BE2C (cell line): Measurements from ENCODE around the gene LY86.
"Not testable (repeated sequence)": the region's sequence is repeated elsewhere in the genome, so short reads cannot be mapped to it uniquely, and the experiment has no call there.

Source experiments
- DNase-seq: peaks from one replicate; pipeline ENCODE4 v3.0.0-alpha.2; 2020
- H3K27me3 ChIP-seq: fragments of 250-450 bp; sonication (Bioruptor Pico); 2 replicates; pipeline ENCODE4 v1.5.1; 2020; ENCODE audit warnings: mild to moderate bottlenecking
- H3K36me3 ChIP-seq: fragments of 250-450 bp; sonication (Bioruptor Pico); 2 replicates; pipeline ENCODE4 v1.5.1; 2020; ENCODE audit warnings: mild to moderate bottlenecking
- H3K4me1 ChIP-seq: fragments of 250-450 bp; sonication (Bioruptor Pico); 2 replicates; pipeline ENCODE4 v1.5.1; 2020
- H3K4me3 ChIP-seq: 2 replicates; pipeline ENCODE4 v1.5.1; 2011; ENCODE audit warnings: low read depth, low read length
- H3K9me3 ChIP-seq: fragments of 250-450 bp; sonication (Bioruptor Pico); 2 replicates; pipeline ENCODE4 v1.5.1; 2020
- TF ChIP-seq, protein P1 (sequence below): IDR thresholded peaks from 2 replicates; pipeline ENCODE4 v1.5.1; 2012; ENCODE audit warnings: mild to moderate bottlenecking, low read depth, low read length

LY86 gene

DNA sequence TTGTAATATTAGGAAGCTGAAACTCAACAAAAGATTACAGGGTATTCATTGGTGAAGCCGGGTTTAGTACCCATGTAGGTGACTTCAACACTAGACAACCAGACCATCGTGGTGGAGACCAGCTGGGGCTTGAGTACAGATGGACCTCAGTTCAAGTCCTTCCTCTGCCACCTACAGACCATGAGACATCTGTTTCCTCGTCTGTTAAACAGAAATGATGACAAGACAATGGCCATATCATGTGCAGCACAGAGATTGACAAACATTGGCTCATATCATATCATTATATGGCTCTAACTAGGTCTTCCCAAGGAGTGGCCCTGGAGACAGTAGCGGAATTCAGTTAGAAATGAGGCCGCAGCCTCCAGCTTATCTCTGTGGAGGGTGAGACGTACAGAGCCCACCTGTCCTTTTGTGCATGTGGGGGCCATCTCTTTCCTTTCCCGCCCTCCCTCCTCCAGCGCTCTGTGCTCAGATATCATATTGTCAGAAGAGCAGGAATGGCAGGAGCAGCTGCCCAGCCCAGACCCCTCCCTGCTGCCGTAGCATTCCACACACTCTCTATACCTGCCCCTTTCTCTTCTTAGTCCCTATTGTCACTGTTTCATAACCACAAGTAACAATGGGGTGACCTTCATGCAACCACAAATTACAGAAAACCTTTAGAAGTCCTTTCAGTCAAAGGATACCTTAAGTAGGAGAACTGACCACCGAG is 75.1 kb downstream of the LY86 start:
- H3K4me3 ChIP-seq: no peak overlapping the region
- no peaks in the 10 kb centered on the region for H3K9me3 ChIP-seq
- H3K27me3 ChIP-seq: no peaks in the 10 kb centered on the region
- no peak for DNase-seq
- H3K36me3 ChIP-seq: no peaks in the 10 kb centered on the region
- peaks cover 20% of the 10 kb centered on the region for H3K4me1 ChIP-seq
- TF ChIP-seq, protein P1, sequence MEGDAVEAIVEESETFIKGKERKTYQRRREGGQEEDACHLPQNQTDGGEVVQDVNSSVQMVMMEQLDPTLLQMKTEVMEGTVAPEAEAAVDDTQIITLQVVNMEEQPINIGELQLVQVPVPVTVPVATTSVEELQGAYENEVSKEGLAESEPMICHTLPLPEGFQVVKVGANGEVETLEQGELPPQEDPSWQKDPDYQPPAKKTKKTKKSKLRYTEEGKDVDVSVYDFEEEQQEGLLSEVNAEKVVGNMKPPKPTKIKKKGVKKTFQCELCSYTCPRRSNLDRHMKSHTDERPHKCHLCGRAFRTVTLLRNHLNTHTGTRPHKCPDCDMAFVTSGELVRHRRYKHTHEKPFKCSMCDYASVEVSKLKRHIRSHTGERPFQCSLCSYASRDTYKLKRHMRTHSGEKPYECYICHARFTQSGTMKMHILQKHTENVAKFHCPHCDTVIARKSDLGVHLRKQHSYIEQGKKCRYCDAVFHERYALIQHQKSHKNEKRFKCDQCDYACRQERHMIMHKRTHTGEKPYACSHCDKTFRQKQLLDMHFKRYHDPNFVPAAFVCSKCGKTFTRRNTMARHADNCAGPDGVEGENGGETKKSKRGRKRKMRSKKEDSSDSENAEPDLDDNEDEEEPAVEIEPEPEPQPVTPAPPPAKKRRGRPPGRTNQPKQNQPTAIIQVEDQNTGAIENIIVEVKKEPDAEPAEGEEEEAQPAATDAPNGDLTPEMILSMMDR: no peak

DNA sequence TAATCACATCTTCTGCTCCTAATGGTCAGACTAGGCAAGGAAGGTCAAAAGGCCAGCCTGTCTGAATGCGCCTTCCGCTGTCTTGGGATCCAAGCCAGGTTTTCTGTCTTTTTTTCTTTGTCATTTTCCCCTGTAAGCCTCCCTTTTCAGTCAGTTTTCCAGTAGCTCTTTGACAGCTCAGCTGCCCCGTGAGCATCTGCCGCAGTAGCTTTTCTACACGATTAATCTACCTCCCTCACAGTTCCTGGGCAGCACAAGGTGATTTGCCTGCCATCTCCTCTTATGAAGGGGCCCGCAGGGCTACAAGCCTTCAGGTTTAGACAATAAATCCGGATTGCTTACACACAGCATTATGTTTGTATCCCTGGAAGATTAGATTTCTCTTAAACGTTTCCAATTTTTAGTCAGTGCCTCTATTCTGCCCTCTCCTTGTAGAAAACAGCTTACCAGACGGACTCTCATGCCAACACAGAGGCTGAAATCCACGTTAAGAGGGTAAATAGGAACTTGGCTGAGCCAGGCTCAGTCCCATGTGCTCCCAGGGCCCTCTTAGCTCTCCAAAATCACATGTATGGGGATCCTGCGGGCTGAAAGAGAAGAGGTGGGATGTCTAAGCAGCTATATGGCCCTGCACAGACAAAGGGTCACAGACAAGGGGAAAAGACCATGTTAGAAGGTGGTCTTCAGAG is 77.2 kb downstream of the LY86 start:
- Histone ChIP-seq H3K4me1 (peaks cover 17% of the 10 kb centered on the region), H3K9me3 (no peaks in the 10 kb centered on the region), H3K36me3 (no peaks in the 10 kb centered on the region), H3K4me3 (no peak overlapping the region), H3K27me3 (no peaks in the 10 kb centered on the region)
- no peak for DNase-seq
- TF ChIP-seq, protein P1: no peak

DNA sequence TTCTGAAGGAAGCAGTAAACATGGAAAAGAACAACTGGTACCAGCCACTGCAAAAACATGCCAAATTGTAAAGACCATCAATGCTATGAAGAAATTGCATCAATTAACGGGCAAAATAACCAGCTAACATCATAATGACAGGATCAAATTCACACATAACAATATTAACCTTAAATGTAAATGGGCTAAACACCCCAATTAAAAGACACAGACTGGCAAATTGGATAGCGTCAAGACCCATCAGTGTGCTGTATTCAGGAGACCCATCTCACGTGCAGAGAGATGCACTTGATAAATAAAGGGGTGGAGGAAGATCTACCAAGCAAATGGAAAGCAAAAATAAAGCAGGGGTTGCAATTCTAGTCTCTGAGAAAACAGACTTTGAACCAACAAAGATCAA is 81.6 kb downstream of the LY86 start:
- H3K4me1 ChIP-seq, H3K9me3 ChIP-seq, H3K27me3 ChIP-seq, H3K36me3 ChIP-seq, H3K4me3 ChIP-seq, DNase-seq: not testable (repeated sequence)

DNA sequence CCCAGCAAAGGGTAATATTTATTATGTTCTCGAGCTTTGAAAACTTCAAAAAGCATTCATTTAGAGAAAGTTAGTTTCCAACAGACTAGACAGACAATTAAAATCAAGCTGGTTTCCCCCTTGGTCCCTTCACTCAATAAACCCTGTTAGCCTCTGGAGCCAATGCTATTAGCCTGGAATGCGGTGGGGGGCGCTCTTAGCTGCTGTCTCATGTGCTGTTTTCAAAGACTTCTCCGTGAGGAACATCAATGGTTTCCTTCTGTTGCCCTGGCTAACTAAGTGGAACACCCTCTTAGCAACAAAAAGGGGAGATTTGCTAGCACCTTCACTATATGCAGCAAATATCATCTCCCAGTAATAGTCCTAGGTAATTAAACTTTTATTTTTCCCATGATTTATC is 86.4 kb downstream of the LY86 start:
- Histone ChIP-seq H3K36me3 (no peaks in the 10 kb centered on the region), H3K4me3 (no peak overlapping the region), H3K27me3 (no peaks in the 10 kb centered on the region), H3K9me3 (no peaks in the 10 kb centered on the region), H3K4me1 (peaks cover 4% of the 10 kb centered on the region; the same call in 1 of the 2 replicates)
- TF ChIP-seq, protein P1: peak; percentile 37
- no peak for DNase-seq

DNA sequence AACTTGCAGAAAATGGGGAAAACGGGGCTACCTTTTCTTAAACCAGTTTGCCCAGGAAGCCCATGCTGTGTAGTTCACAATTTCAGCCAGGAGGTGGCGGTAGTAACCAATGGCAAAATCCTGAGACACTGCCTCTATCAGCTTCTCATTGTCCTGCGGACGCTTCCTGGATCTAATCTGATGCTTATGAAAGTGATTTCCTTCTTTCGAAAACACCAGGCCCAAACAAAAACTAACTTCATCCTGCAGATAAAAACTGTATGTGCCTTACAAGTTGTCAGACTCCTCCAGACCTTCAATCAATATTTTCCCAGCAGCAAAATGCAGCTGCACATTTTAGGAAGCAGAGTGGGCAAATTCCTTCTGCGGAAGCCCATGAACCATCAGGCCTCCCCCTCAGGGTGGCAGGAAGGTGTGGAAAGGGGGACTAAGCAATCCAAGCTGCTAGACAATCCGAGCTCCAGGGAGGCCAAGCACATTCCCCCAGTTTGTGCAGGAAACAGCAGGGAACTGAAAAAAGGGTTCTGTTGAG is 88.5 kb downstream of the LY86 start:
- TF ChIP-seq, protein P1: peak; percentile 98
- Histone ChIP-seq H3K9me3 (no peaks in the 10 kb centered on the region), H3K4me1 (peaks cover 4% of the 10 kb centered on the region; the same call in 1 of the 2 replicates), H3K36me3 (no peaks in the 10 kb centered on the region), H3K27me3 (no peaks in the 10 kb centered on the region), H3K4me3 (no peak overlapping the region)
- DNase-seq: peak; percentile 65

DNA sequence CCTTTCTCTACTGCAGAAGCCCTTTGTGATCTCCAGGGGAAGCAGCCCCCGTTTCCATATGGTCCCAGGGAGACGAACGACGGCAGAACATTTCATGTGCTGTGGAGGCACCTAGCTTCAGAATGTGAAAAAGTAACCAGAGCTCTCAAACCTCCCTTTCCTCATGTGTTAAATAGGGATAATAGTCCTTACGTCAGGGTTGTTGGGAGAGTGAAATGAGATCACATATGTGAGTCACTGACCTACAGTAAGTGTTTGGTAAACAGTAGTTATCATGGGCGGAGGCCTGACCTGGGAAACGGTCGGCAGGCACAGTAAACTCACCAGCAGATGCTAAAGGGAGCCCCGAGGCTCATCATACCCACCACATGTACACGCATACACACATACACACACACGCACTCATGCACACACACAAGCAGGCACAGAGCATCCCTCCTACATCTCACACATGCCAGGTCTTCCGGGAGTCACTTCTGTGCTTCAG is 89.7 kb downstream of the LY86 start:
- no peaks in the 10 kb centered on the region for H3K27me3 ChIP-seq
- H3K36me3 ChIP-seq: no peaks in the 10 kb centered on the region
- peaks cover 4% of the 10 kb centered on the region; the same call in 1 of the 2 replicates for H3K4me1 ChIP-seq
- TF ChIP-seq, protein P1: no peak
- no peak overlapping the region for H3K4me3 ChIP-seq
- DNase-seq: no peak
- H3K9me3 ChIP-seq: no peaks in the 10 kb centered on the region
